PC-9 (cell line): ENCODE data around the gene F7.

Experiments
- CTCF ChIP-seq: fragments of 200-600 bp; sonication (generic); conservative IDR thresholded peaks from 2 replicates; pipeline ENCODE4 v1.6.1; 2017; ENCODE audit warnings: mixed run types, antibody characterized with exemption, mild to moderate bottlenecking, moderate library complexity
- EZH2 ChIP-seq: fragments of 200-600 bp; sonication (generic); IDR thresholded peaks from 2 replicates; pipeline ENCODE4 v1.8.0; 2017; ENCODE audit warnings: antibody characterized with exemption, low read depth

- no peak for TF ChIP-seq CTCF
- TF ChIP-seq EZH2: no peak
Measured at GRCh38 chr13:113075711-113076110, 29.9 kb upstream of the F7 start.
